Astrocyte of the spinal cord (primary cell): ENCODE measurements around the gene FAM117B.
"Not testable (repeated sequence)": the region's sequence is repeated elsewhere in the genome, so short reads cannot be mapped to it uniquely, and the experiment has no call there.

Experiments
- DNase-seq: peaks from one replicate; pipeline ENCODE4 v3.0.0; 2011; ENCODE audit warnings: low read depth, low spot score
- H3K4me3 ChIP-seq: 2 replicates; pipeline ENCODE4 v1.5.1; 2011; ENCODE audit warnings: low read depth, mild to moderate bottlenecking, low read length, moderate library complexity
- CTCF ChIP-seq: IDR thresholded peaks from 2 replicates; pipeline ENCODE4 v1.5.1; 2012; ENCODE audit warnings: low read depth, mild to moderate bottlenecking, low read length, inconsistent platforms
- in situ Hi-C: cut with HindIII; loops from 2 replicates; pipeline ENCODE4 v1.10.0; 2017; ENCODE audit warnings: low sequenced_read_pairs

FAM117B gene

GRCh38 chr2:202778217-202778616 lies 143.4 kb downstream of the FAM117B start:
- in situ Hi-C loops: no loop called here
- no peak for TF ChIP-seq CTCF
- H3K4me3 ChIP-seq: no peak overlapping the region
- DNase-seq: no peak

GRCh38 chr2:202780514-202781021 lies 145.8 kb downstream of the FAM117B start:
- no peak overlapping the region for H3K4me3 ChIP-seq
- DNase-seq: peak; percentile 43
- in situ Hi-C loops: no loop called here
- TF ChIP-seq CTCF: no peak

- in situ Hi-C loops: no loop called here
- no peak for DNase-seq
- no peak for TF ChIP-seq CTCF
- no peak overlapping the region for H3K4me3 ChIP-seq
Measured at GRCh38 chr2:202782940-202783558, 148.3 kb downstream of the FAM117B start.

DNA sequence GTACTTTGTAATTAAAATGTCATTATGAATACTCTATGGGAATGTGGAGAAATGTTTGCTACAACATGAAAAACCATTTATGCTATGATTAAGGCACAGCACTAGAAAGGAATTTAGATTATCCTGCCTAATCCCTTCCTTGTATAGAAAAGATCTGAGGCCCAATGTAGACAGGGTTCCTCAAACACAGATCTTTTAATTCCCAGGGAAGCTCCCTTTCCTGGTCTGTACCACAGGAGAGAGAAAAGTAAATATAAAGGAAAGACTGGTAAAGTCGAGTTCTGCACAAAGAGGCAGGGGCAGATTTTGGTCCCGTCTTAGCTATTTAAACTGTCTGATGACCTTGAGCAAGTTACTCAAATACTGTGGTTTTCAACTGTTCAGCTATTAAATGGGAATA lies 152.1 kb downstream of the FAM117B start:
- no peak overlapping the region for H3K4me3 ChIP-seq
- no peak for TF ChIP-seq CTCF
- DNase-seq: no peak
- in situ Hi-C loops: no loop called here

DNA sequence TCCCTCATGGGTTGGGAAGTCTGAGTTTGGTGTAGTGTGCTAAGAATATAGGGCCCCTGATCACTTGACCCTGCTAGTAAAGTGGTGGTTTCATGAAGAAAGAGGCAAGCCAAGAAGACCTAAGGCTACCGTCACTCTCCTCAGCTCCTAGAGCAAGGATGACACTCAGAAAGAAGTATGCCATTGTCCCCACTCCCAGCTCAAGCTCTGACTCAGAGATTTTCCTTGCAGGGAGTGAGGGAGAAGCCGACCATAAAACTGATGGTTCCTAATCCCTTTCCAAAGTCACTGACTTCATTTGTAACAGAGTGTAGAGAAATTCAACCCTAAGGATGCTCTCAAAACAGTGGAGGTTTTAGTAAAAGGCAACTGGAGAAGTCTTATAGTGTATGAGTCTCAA lies 155.9 kb downstream of the FAM117B start:
- no peak for TF ChIP-seq CTCF
- no peak for DNase-seq
- in situ Hi-C loops: no loop called here
- H3K4me3 ChIP-seq: no peak overlapping the region

DNA sequence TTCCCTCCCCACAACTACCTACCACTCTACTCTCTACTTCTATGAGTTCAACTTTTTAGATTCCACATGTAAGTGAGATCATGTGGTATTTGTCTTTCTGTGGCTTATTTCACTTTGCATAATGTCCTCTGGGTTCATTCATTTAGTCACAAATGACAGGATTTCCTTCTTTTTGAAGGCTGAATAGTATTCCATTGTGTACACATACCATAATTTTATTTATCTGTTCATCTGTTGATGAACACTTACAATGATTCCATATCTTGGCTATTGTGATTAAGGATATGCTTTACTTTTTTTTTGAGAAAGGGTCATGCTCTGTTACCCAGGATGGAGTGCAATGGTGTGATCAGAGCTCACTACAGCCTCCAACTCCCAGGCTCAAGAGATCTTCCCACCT lies 163.2 kb downstream of the FAM117B start:
- no peak for TF ChIP-seq CTCF
- no peak for DNase-seq
- in situ Hi-C loops: no loop called here

DNA sequence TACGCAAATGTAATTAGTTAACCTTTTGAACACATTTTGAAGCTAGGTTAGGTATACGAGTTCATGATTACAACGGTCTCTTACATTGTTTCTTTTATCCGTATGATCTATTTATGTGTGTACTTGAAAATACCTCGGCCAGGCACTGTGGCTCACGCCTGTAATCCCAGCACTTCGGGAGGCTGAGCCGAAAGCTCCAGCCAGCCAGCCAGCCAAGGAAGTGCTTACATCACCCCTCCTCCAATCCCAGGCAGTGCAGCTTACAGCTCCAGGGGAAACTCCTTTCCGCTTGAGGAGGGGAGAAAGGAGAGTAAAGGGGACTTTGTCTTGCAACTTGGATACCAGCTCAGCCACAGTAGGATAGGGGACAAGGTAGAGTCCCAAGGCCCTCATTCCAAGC lies 171.1 kb downstream of the FAM117B start:
- DNase-seq, in situ Hi-C loops, H3K4me3 ChIP-seq: not testable (repeated sequence)

More for the DNA sequence above, 163.2 kb downstream of the FAM117B start:
- no peak overlapping the region for H3K4me3 ChIP-seq

DNA sequence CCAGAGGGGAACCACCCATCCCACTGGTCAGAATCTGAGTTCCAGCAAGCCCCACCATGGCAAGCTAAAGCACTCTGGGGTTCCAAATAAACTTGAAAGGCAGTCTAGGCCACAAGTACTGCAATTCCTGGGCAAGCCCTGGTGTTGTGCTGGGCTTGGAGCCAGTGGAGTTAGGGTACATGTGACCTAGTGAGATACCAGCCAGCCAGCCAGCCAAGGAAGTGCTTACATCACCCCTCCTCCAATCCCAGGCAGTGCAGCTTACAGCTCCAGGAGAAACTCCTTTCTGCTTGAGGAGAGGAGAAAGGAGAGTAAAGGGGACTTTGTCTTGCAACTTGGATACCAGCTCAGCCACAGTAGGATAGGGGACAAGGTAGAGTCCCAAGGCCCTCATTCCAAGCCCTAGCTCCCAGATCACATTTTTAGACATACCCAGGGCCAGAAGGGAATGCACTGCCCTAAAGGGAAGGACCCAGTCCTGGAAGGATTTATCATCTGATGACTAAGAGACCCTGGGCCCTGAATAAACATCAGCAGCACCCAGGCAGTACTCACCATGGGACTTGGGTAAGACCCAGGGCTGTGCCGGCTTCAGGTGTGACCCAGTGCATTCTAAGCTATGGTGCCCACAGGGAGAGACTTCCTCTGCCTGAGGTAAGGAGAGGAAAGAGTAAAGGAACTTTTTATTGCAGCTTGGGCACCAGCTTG lies 172.8 kb downstream of the FAM117B start:
- peak; percentile 88 for DNase-seq
- H3K4me3 ChIP-seq, in situ Hi-C loops: not testable (repeated sequence)
